ENCODE results near the gene WWOX. TPM values are rescaled to one million over a fixed set of nuclear protein-coding genes. Genes with fewer than 3 reads are reported as not detected.

WWOX gene
- total and polyA plus RNA-seq, 2 of the 8 experiments (the other 6 are each of a cell fraction or from before 2014, with no cell fraction given): 5.4 to 16.7 TPM

DNA sequence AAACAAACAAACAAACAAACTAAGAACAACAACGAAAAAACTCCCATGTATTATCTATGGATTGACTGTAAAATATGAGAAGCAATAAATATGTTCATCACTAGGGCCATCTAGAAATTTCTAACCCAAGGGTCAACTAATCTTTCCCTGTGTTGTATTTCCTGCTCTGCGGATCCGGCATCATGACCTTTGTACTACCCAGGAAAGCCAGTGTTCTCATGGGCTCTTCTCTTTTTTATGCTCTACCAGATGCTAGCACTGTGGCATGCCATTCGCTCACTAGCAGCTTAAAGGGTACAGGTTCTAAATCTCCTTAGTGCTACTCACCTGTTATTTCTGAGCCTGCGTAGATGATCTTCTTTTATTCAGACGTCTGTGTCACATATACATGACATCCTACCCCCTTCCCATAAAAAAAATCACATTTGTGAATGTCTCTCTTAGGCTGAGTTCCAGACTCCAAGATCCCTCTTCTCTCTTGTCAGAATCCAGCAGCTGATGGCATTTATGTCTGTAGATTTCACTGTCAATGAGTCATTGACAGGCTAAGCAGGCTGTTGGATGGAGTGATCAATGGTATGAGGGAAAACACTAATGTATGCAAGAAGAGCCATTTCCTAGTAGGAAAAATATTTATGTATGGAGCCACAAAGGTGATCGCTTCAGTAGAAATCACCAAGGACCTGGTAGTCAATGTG lies 100.0 kb downstream of the WWOX start:
- no peak overlapping the region for H2AFZ ChIP-seq (ENCODE audit: low read length)
- ChIA-PET CTCF (ENCODE audit: partially characterized antibody) (interaction anchor here (1.1 to 1.4 kb wide), 2 partner anchors 11 to 32 kb away, joined by 3 to 5 read pairs; no protein-coding TSS in a partner anchor), POLR2A (ENCODE audit: partially characterized antibody) (interaction anchor here (0.9 kb wide), 1 partner anchor 9 kb away, joined by 3 read pairs; no protein-coding TSS in a partner anchor)
- H3K9me3 ChIP-seq (ENCODE audit: insufficient read depth in 2 of 2, low read depth in 1 of 2, low read length in 1 of 2): no peaks in the 10 kb centered on the region
- no peaks in the 10 kb centered on the region for H3K79me2 ChIP-seq (ENCODE audit: control insufficient read depth in 1 of 2, insufficient read depth in 2 of 2, low read length in 2 of 2)
- no peak overlapping the region for H3K27ac ChIP-seq (ENCODE audit: low read depth, low read length)
- no peak overlapping the region for H2BK12ac ChIP-seq (ENCODE audit: low read depth, low read length)
- no peak overlapping the region for H2BK5ac ChIP-seq (ENCODE audit: low read depth, low read length)
- no peak overlapping the region for H2BK120ac ChIP-seq (replicated peaks; ENCODE audit: low read depth, low read length)
- H3K18ac ChIP-seq (ENCODE audit: extremely low read depth, low read length): no peak overlapping the region
- H3K27me3 ChIP-seq (replicated peaks in 1 of 4; ENCODE audit: control insufficient read depth in 3 of 4, extremely low read depth in 1 of 4, insufficient read depth in 3 of 4, low read length in 3 of 4): no peaks in the 10 kb centered on the region
- DNase-seq (ENCODE audit: low read depth in 1 of 2, low spot score in 2 of 2) (peak in 1 of 2 experiments; percentile 23), FAIRE-seq (no peak)
- H3K56ac ChIP-seq (replicated peaks; ENCODE audit: insufficient read length, low read depth, low read length): no peak overlapping the region
- H3K23me2 ChIP-seq (ENCODE audit: low read depth, low read length): no peaks in the 10 kb centered on the region
- H3K9ac ChIP-seq (replicated peaks in 1 of 4; ENCODE audit: extremely low read depth in 1 of 4, low read depth in 3 of 4, low read length in 3 of 4): no peak overlapping the region
- H2AK5ac ChIP-seq (ENCODE audit: low read depth, low read length): no peak overlapping the region
- H2BK20ac ChIP-seq (ENCODE audit: low read length): no peak overlapping the region
- no peak overlapping the region for H3K23ac ChIP-seq (ENCODE audit: insufficient read length)
- H3K36me3 ChIP-seq (ENCODE audit: control insufficient read depth in 2 of 4, insufficient read depth in 4 of 4, low read length in 3 of 4): no peaks in the 10 kb centered on the region
- H3K4me2 ChIP-seq (ENCODE audit: insufficient read depth in 1 of 2, low read depth in 2 of 2, low read length in 2 of 2): no peak overlapping the region
- no peak overlapping the region for H2BK15ac ChIP-seq (ENCODE audit: low read length)
- no peaks in the 10 kb centered on the region for H4K20me1 ChIP-seq (replicated peaks in 1 of 2; ENCODE audit: control insufficient read depth in 1 of 2, insufficient read depth in 2 of 2, low read length in 2 of 2)
- H3K4ac ChIP-seq (replicated peaks; ENCODE audit: insufficient read length, low read depth, low read length): no peak overlapping the region
- no peak overlapping the region for H3K4me3 ChIP-seq (ENCODE audit: extremely low read depth in 1 of 4, insufficient read depth in 2 of 4, low read depth in 3 of 4, low read length in 4 of 4)
- peaks cover 0 to 3% (median 0%) of the 10 kb centered on the region in 4 experiments; a peak in 1 of 7 replicates for H3K4me1 ChIP-seq (replicated peaks in 1 of 4; ENCODE audit: control insufficient read depth in 3 of 4, insufficient read depth in 4 of 4, low read length in 3 of 4)
- no peak overlapping the region for H4K5ac ChIP-seq (ENCODE audit: insufficient read length, low read depth, low read length)
- WGBS, 2 experiments (ENCODE audit: extremely low coverage in 1 of 2, insufficient coverage in 1 of 2, insufficient read length in 1 of 2, insufficient replicate concordance in 2 of 2, low coverage in 1 of 2, low lambda C conversion rate in 2 of 2, missing lambda C conversion rate in 1 of 2): 77% methylated on average over 7 of the region's 7 CpGs; no CpG with 5 or more reads in 1 of the 2 experiments
- no peaks in the 10 kb centered on the region for H3K79me1 ChIP-seq (ENCODE audit: low read depth, low read length)
- no peak overlapping the region for H4K8ac ChIP-seq (ENCODE audit: extremely low read depth, insufficient read depth, low read length)
- H3K14ac ChIP-seq (ENCODE audit: insufficient read length): no peak overlapping the region
- no peak overlapping the region for H4K91ac ChIP-seq (replicated peaks; ENCODE audit: insufficient read length, low read length)

Data from H1 (cell line).